AG04450 (cell line): ENCODE data around the gene MYF6. TPM values are rescaled to one million over a fixed set of nuclear protein-coding genes. Genes with fewer than 3 reads are reported as not detected.

Experiments used
- CTCF ChIA-PET: fragments of 300-600, 350-600 bp; formaldehyde crosslinking; extraction: SDS; loops from one replicate; lab custom pipeline; 2022; ENCODE audit warnings: antibody characterized with exemption, inconsistent platforms; lab: Charles Lee
- POLR2A ChIA-PET: fragments of 350-600 bp; formaldehyde crosslinking; extraction: SDS; loops from one replicate; lab custom pipeline; 2021; ENCODE audit warnings: antibody characterized with exemption, inconsistent platforms; lab: Yijun Ruan, JAX
- DNase-seq: peaks from one replicate; pipeline ENCODE4 v3.0.0-alpha.2; 2011; ENCODE audit warnings: low read depth, low spot score
- H3K27ac ChIP-seq: one replicate; pipeline ENCODE4 v1.5.1; 2012; ENCODE audit warnings: low read depth, low read length, control low read depth
- H3K27me3 ChIP-seq: one replicate; pipeline ENCODE4 v1.6.0; 2012; ENCODE audit warnings: low read length; ENCODE audit not compliant: control insufficient read depth, insufficient read depth
- H3K4me3 ChIP-seq: 2 replicates; pipeline ENCODE4 v1.5.1; 2011; ENCODE audit warnings: mild to moderate bottlenecking, low read depth, low read length, control low read depth
- H3K9me3 ChIP-seq: 2 replicates; pipeline ENCODE4 v1.5.1; 2012; ENCODE audit warnings: low read length; ENCODE audit not compliant: control insufficient read depth, insufficient read depth
- CTCF ChIP-seq: IDR thresholded peaks from 2 replicates; pipeline ENCODE4 v1.5.1; 2011; ENCODE audit warnings: low read depth, low read length, control low read depth, inconsistent platforms
- polyA plus RNA-seq: library from polyadenylated mRNA; depleted of rRNA; stranded (reverse); fragments of >200 nt; gene quantifications from 2 replicates; pipeline ENCODE4 v1.2.3, GENCODE V29; 2011

The MYF6 gene
- polyA plus RNA-seq, 1 experiment = not detected

GRCh38 chr12:80676856-80677255 is 30.6 kb upstream of the MYF6 start:
- CTCF ChIA-PET = no interaction called here

GRCh38 chr12:80677994-80678393 is 29.4 kb upstream of the MYF6 start:
- POLR2A ChIA-PET = no interaction called here
- TF ChIP-seq CTCF = no peak
- Histone ChIP-seq H3K27ac (no peak overlapping the region), H3K4me3 (no peak overlapping the region), H3K27me3 (no peaks in the 10 kb centered on the region), H3K9me3 (no peaks in the 10 kb centered on the region)
- no peak for DNase-seq
- CTCF ChIA-PET = no interaction called here

More at GRCh38 chr12:80676856-80677255, 30.6 kb upstream of the MYF6 start:
- H3K9me3 ChIP-seq = no peaks in the 10 kb centered on the region
- TF ChIP-seq CTCF = no peak
- no peaks in the 10 kb centered on the region for H3K27me3 ChIP-seq
- no peak for DNase-seq
- H3K27ac ChIP-seq = no peak overlapping the region
- POLR2A ChIA-PET = no interaction called here
- no peak overlapping the region for H3K4me3 ChIP-seq

- H3K27me3 ChIP-seq = no peaks in the 10 kb centered on the region
- H3K4me3 ChIP-seq = no peak overlapping the region
- no peak for TF ChIP-seq CTCF
- H3K9me3 ChIP-seq = no peaks in the 10 kb centered on the region
- no peak for DNase-seq
- H3K27ac ChIP-seq = no peak overlapping the region
- POLR2A ChIA-PET = no interaction called here
- CTCF ChIA-PET = interaction anchor here (0.6 kb wide), 1 partner anchor 72 kb away, joined by 3 read pairs; no protein-coding TSS in a partner anchor
Measured at GRCh38 chr12:80679346-80680131, 27.9 kb upstream of the MYF6 start.

GRCh38 chr12:80681287-80681686 is 26.1 kb upstream of the MYF6 start:
- no peak for DNase-seq

More at GRCh38 chr12:80681287-80681686, 26.1 kb upstream of the MYF6 start:
- no peak overlapping the region for H3K27ac ChIP-seq
- TF ChIP-seq CTCF = no peak
- H3K4me3 ChIP-seq = no peak overlapping the region
- no peaks in the 10 kb centered on the region for H3K27me3 ChIP-seq
- no peaks in the 10 kb centered on the region for H3K9me3 ChIP-seq
- POLR2A ChIA-PET = no interaction called here
- CTCF ChIA-PET = interaction anchor here (0.9 kb wide), 1 partner anchor 494 kb away, joined by 3 read pairs; no protein-coding TSS in a partner anchor
